ENCODE results near the gene PI4KB.

PI4KB gene

GRCh38 chr1:151311589-151312331, 15.5 kb downstream of the PI4KB start:
- Histone ChIP-seq H3K4me3 (replicated peaks; ENCODE audit: low read depth, low read length) (no peak overlapping the region), H3K36me3 (ENCODE audit: control insufficient read depth, insufficient read depth, low read length) (peaks cover 48% of the 10 kb centered on the region), H3K27me3 (replicated peaks; ENCODE audit: control insufficient read depth, insufficient read depth, low read length) (no peaks in the 10 kb centered on the region)
- DNase-seq (ENCODE audit: extremely low read depth, insufficient read length) = no peak
- TF ChIP-seq CTCF (IDR thresholded peaks at IDR 0.05; ENCODE audit: insufficient read depth, low read length, poor library complexity, severe bottlenecking) = no peak

- no peaks in the 10 kb centered on the region for H3K27me3 ChIP-seq (replicated peaks; ENCODE audit: control insufficient read depth, insufficient read depth, low read length)
- TF ChIP-seq CTCF (IDR thresholded peaks at IDR 0.05; ENCODE audit: insufficient read depth, low read length, poor library complexity, severe bottlenecking) = no peak
- H3K4me3 ChIP-seq (replicated peaks; ENCODE audit: low read depth, low read length) = no peak overlapping the region
- no peak for DNase-seq (ENCODE audit: extremely low read depth, insufficient read length)
- H3K36me3 ChIP-seq (ENCODE audit: control insufficient read depth, insufficient read depth, low read length) = peaks cover 51% of the 10 kb centered on the region
These were observed 16.2 kb downstream of the PI4KB start for GRCh38 chr1:151311011-151311410.

GRCh38 chr1:151309811-151310323, 17.3 kb downstream of the PI4KB start:
- no peak overlapping the region for H3K4me3 ChIP-seq (replicated peaks; ENCODE audit: low read depth, low read length)
- H3K27me3 ChIP-seq (replicated peaks; ENCODE audit: control insufficient read depth, insufficient read depth, low read length) = no peaks in the 10 kb centered on the region
- DNase-seq (ENCODE audit: extremely low read depth, insufficient read length) = no peak
- H3K36me3 ChIP-seq (ENCODE audit: control insufficient read depth, insufficient read depth, low read length) = peaks cover 53% of the 10 kb centered on the region
- TF ChIP-seq CTCF (IDR thresholded peaks at IDR 0.05; ENCODE audit: insufficient read depth, low read length, poor library complexity, severe bottlenecking) = no peak

GRCh38 chr1:151294742-151295462, 32.3 kb downstream of the PI4KB start:
- peaks cover 52% of the 10 kb centered on the region for H3K36me3 ChIP-seq (ENCODE audit: control insufficient read depth, insufficient read depth, low read length)
- no peaks in the 10 kb centered on the region for H3K27me3 ChIP-seq (replicated peaks; ENCODE audit: control insufficient read depth, insufficient read depth, low read length)
- DNase-seq (ENCODE audit: extremely low read depth, insufficient read length) = no peak
- no peak for TF ChIP-seq CTCF (IDR thresholded peaks at IDR 0.05; ENCODE audit: insufficient read depth, low read length, poor library complexity, severe bottlenecking)
- H3K4me3 ChIP-seq (replicated peaks; ENCODE audit: low read depth, low read length) = no peak overlapping the region

- Histone ChIP-seq H3K4me3 (replicated peaks; ENCODE audit: low read depth, low read length) (no peak overlapping the region), H3K36me3 (ENCODE audit: control insufficient read depth, insufficient read depth, low read length) (peaks cover 57% of the 10 kb centered on the region), H3K27me3 (replicated peaks; ENCODE audit: control insufficient read depth, insufficient read depth, low read length) (no peaks in the 10 kb centered on the region)
- no peak for TF ChIP-seq CTCF (IDR thresholded peaks at IDR 0.05; ENCODE audit: insufficient read depth, low read length, poor library complexity, severe bottlenecking)
- DNase-seq (ENCODE audit: extremely low read depth, insufficient read length) = no peak
These were observed 34.1 kb downstream of the PI4KB start for GRCh38 chr1:151293093-151293492.

Measured in GM06990 (cell line).